Measurements from ENCODE around the gene PLLP.

PLLP gene

GRCh38 chr16:57258226-57258909 is 26.1 kb downstream of the PLLP start:
- TF ChIP-seq CTCF (IDR thresholded peaks at IDR 0.05; ENCODE audit: borderline replicate concordance, extremely low read depth, low read length, poor library complexity, severe bottlenecking) (no peak), EZH2 (IDR thresholded peaks at IDR 0.05; ENCODE audit: borderline replicate concordance, low read depth, low read length, severe bottlenecking) (no peak)
- ATAC-seq (ENCODE audit: insufficient read depth, low read depth), result no peak

GRCh38 chr16:57257455-57258070 is 26.9 kb downstream of the PLLP start:
- Histone ChIP-seq H4K20me1 (ENCODE audit: insufficient read depth, low read length) (no peaks in the 10 kb centered on the region), H3K27ac (ENCODE audit: low read length) (no peak overlapping the region), H3K9ac (ENCODE audit: low read depth, low read length) (no peak overlapping the region), H3K4me2 (ENCODE audit: insufficient read depth, low read length) (no peak overlapping the region), H3K4me1 (ENCODE audit: insufficient read depth, low read length) (peaks cover 2% of the 10 kb centered on the region; the same call in 1 of the 2 replicates), H2AFZ (ENCODE audit: low read depth, low read length) (no peak overlapping the region), H3K27me3 (ENCODE audit: insufficient read depth, low read length, poor library complexity) (no peaks in the 10 kb centered on the region), H3K36me3 (ENCODE audit: insufficient read depth, low read length) (peaks cover 9% of the 10 kb centered on the region), H3K9me3 (ENCODE audit: insufficient read depth, low read length, severe bottlenecking) (no peaks in the 10 kb centered on the region), H3K4me3 (ENCODE audit: low read depth in 1 of 2, low read length in 2 of 2) (no peak overlapping the region), H3K79me2 (ENCODE audit: insufficient read depth, low read length) (no peaks in the 10 kb centered on the region)
- ATAC-seq (ENCODE audit: insufficient read depth, low read depth) (no peak), DNase-seq (no peak)
- TF ChIP-seq EZH2 (IDR thresholded peaks at IDR 0.05; ENCODE audit: borderline replicate concordance, low read depth, low read length, severe bottlenecking), result no peak
- TF ChIP-seq CTCF (IDR thresholded peaks at IDR 0.05; ENCODE audit: borderline replicate concordance, extremely low read depth, low read length, poor library complexity, severe bottlenecking), result no peak

More at GRCh38 chr16:57258226-57258909, 26.1 kb downstream of the PLLP start:
- Histone ChIP-seq H3K4me3 (ENCODE audit: low read depth in 1 of 2, low read length in 2 of 2) (no peak overlapping the region), H3K9ac (ENCODE audit: low read depth, low read length) (no peak overlapping the region), H3K4me2 (ENCODE audit: insufficient read depth, low read length) (no peak overlapping the region), H3K79me2 (ENCODE audit: insufficient read depth, low read length) (no peaks in the 10 kb centered on the region), H3K36me3 (ENCODE audit: insufficient read depth, low read length) (0 out of 2 replicates have a peak, but pooled peaks cover under 1% of the 10 kb centered on the region), H2AFZ (ENCODE audit: low read depth, low read length) (no peak overlapping the region), H3K27me3 (ENCODE audit: insufficient read depth, low read length, poor library complexity) (no peaks in the 10 kb centered on the region), H3K27ac (ENCODE audit: low read length) (no peak overlapping the region), H4K20me1 (ENCODE audit: insufficient read depth, low read length) (no peaks in the 10 kb centered on the region), H3K9me3 (ENCODE audit: insufficient read depth, low read length, severe bottlenecking) (no peaks in the 10 kb centered on the region), H3K4me1 (ENCODE audit: insufficient read depth, low read length) (peaks cover 2% of the 10 kb centered on the region; the same call in 1 of the 2 replicates)
- DNase-seq, result no peak

GRCh38 chr16:57256601-57257395 is 27.7 kb downstream of the PLLP start:
- Histone ChIP-seq H4K20me1 (ENCODE audit: insufficient read depth, low read length) (no peaks in the 10 kb centered on the region), H3K4me2 (ENCODE audit: insufficient read depth, low read length) (no peak overlapping the region), H3K27ac (ENCODE audit: low read length) (no peak overlapping the region), H3K79me2 (ENCODE audit: insufficient read depth, low read length) (no peaks in the 10 kb centered on the region), H3K4me1 (ENCODE audit: insufficient read depth, low read length) (peaks cover 2% of the 10 kb centered on the region; the same call in 1 of the 2 replicates), H3K27me3 (ENCODE audit: insufficient read depth, low read length, poor library complexity) (no peaks in the 10 kb centered on the region), H3K4me3 (ENCODE audit: low read depth in 1 of 2, low read length in 2 of 2) (no peak overlapping the region), H3K9ac (ENCODE audit: low read depth, low read length) (no peak overlapping the region), H3K36me3 (ENCODE audit: insufficient read depth, low read length) (peaks cover 16% of the 10 kb centered on the region), H3K9me3 (ENCODE audit: insufficient read depth, low read length, severe bottlenecking) (peaks cover 7% of the 10 kb centered on the region), H2AFZ (ENCODE audit: low read depth, low read length) (no peak overlapping the region)
- ATAC-seq (ENCODE audit: insufficient read depth, low read depth) (no peak), DNase-seq (no peak)
- TF ChIP-seq CTCF (IDR thresholded peaks at IDR 0.05; ENCODE audit: borderline replicate concordance, extremely low read depth, low read length, poor library complexity, severe bottlenecking) (no peak), EZH2 (IDR thresholded peaks at IDR 0.05; ENCODE audit: borderline replicate concordance, low read depth, low read length, severe bottlenecking) (no peak)
